NT2/D1 (cell line): ENCODE results near the gene NUP160.

Source experiments
- YY1 ChIP-seq: IDR thresholded peaks from 2 replicates; pipeline ENCODE4 v1.6.1; 2011; ENCODE audit not compliant: insufficient read length, insufficient read depth
- ZNF274 ChIP-seq: IDR thresholded peaks from 2 replicates; pipeline ENCODE4 v1.6.1; 2011; ENCODE audit warnings: mild to moderate bottlenecking, low read depth, low read length

DNA sequence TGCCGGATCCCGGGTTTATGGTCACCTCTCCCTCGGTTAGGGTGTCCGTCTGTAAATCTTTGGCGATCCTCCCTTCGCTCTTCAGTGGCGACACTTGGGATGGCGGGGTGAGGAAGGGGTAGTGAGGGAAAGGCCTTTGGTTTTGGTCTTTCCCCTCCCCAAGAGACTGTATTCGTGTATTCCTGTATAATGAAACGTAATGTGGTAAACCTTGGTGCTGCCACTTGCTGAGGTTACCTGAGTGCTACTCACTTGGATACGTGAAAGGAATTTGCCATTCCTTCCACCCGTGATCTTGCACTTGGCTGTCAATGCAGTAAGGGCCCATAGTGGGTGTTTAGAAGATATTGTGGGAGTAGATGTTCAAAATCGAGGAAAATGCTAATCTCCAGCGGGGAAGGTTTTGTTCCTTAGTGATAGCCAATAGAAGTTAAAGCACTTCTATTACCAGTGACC is 578 bp upstream of the NUP160 start:
- no peak for TF ChIP-seq YY1
- no peak for TF ChIP-seq ZNF274
